CD4-positive, alpha-beta T cell treated with Interleukin-6 for 4 hours (primary cell): ENCODE results near the gene TPCN2.

Source experiments
- DNase-seq: peaks from one replicate; pipeline ENCODE4 v3.0.0-alpha.2; 2020; ENCODE audit warnings: mixed read lengths

The TPCN2 gene

GRCh38 chr11:69039501-69039900 lies 9.2 kb upstream of the TPCN2 start:
- no peak for DNase-seq

- no peak for DNase-seq
Observed at GRCh38 chr11:69040051-69040450, 8.7 kb upstream of the TPCN2 start.

- no peak for DNase-seq
Observed at GRCh38 chr11:69040581-69041260, 8.0 kb upstream of the TPCN2 start.

GRCh38 chr11:69041516-69041915 lies 7.2 kb upstream of the TPCN2 start:
- no peak for DNase-seq

GRCh38 chr11:69044111-69045013 lies 4.4 kb upstream of the TPCN2 start:
- DNase-seq, result peak; percentile 25

- no peak for DNase-seq
Observed at GRCh38 chr11:69048031-69048693, 570 bp upstream of the TPCN2 start.

GRCh38 chr11:69049490-69049867 lies 747 bp downstream of the TPCN2 start:
- peak; percentile 26 for DNase-seq

- DNase-seq, result no peak
Observed at GRCh38 chr11:69050592-69051380, 2.1 kb downstream of the TPCN2 start.

GRCh38 chr11:69051381-69052342 lies 2.9 kb downstream of the TPCN2 start:
- DNase-seq, result no peak

GRCh38 chr11:69052343-69053168 lies 3.8 kb downstream of the TPCN2 start:
- no peak for DNase-seq

- DNase-seq, result no peak
Observed at GRCh38 chr11:69053169-69053477, 4.4 kb downstream of the TPCN2 start.

GRCh38 chr11:69053546-69054396 lies 5.0 kb downstream of the TPCN2 start:
- DNase-seq, result no peak

- no peak for DNase-seq
Observed at GRCh38 chr11:69054397-69055211, 5.9 kb downstream of the TPCN2 start.

GRCh38 chr11:69055212-69055586 lies 6.5 kb downstream of the TPCN2 start:
- no peak for DNase-seq

- no peak for DNase-seq
Observed at GRCh38 chr11:69055598-69056516, 7.1 kb downstream of the TPCN2 start.

GRCh38 chr11:69057236-69057635 lies 8.5 kb downstream of the TPCN2 start:
- DNase-seq, result no peak

- no peak for DNase-seq
Observed at GRCh38 chr11:69057801-69058200, 9.1 kb downstream of the TPCN2 start.
